Gastroesophageal sphincter (tissue), 4 donors: ENCODE results near the gene ABCA6. TPM values are rescaled to one million over a fixed set of nuclear protein-coding genes. Genes with fewer than 3 reads are reported as not detected.

Experiments used
- ATAC-seq: fragments of 150-250 bp; one replicate; pipeline ENCODE4 v1.9.1; 2016; ENCODE audit warnings: mild to moderate bottlenecking, moderate library complexity
- H3K27ac ChIP-seq, 4 donors: fragments of 200-600 bp; sonication (generic) in 3 of 4; 1 replicate in 3 of 4; 2 replicates in 1 of 4; pipeline ENCODE4 v1.5.1; 2016 to 2019
- H3K27me3 ChIP-seq: fragments of 200-600 bp; sonication (generic); one replicate; pipeline ENCODE4 v1.5.1; 2019
- H3K36me3 ChIP-seq, 2 donors: fragments of 200-600 bp; sonication (generic); one replicate each; pipeline ENCODE4 v1.5.1; 2019; ENCODE audit warnings: control low read depth in 1 of 2
- H3K4me1 ChIP-seq, 3 donors: fragments of 200-600 bp; sonication (generic); 1 replicate in 2 of 3; 2 replicates in 1 of 3; pipeline ENCODE4 v1.5.1; 2016 to 2019; ENCODE audit warnings: control low read depth in 2 of 3
- H3K4me3 ChIP-seq, 2 donors: fragments of 200-600 bp; sonication (generic); one replicate each; pipeline ENCODE4 v1.5.1; 2019; ENCODE audit warnings: mild to moderate bottlenecking in 1 of 2, moderate library complexity in 1 of 2
- H3K9me3 ChIP-seq, 3 donors: fragments of 200-600 bp; sonication (generic); one replicate each; pipeline ENCODE4 v1.5.1; 2017 to 2019; ENCODE audit warnings: control low read depth in 2 of 3
- EP300 ChIP-seq: sonication (generic); formaldehyde crosslinking; IDR thresholded peaks from one replicate; pipeline ENCODE4 v1.6.1; 2017; ENCODE audit warnings: antibody characterized with exemption, mild to moderate bottlenecking
- POLR2A ChIP-seq, 2 donors: fragments of 450-650 bp; IDR thresholded peaks; one replicate each; pipeline ENCODE4 v1.6.1; 2017; ENCODE audit warnings: antibody characterized with exemption in 2 of 2, mild to moderate bottlenecking in 2 of 2, moderate library complexity in 1 of 2
- POLR2AphosphoS5 ChIP-seq: sonication (generic); formaldehyde crosslinking; IDR thresholded peaks from one replicate; pipeline ENCODE4 v1.6.1; 2017; ENCODE audit warnings: antibody characterized with exemption
- WGBS, 2 donors: methylation state at CpG; one replicate each; pipeline ENCODE4 v1.1.5; 2018; ENCODE audit warnings: low coverage in 1 of 2; 5-methylcytosine and 5-hydroxymethylcytosine counted together
- total RNA-seq, 4 donors: library from RNA; depleted of rRNA; stranded (reverse); fragments of >200 nt; gene quantifications; one replicate each; pipeline ENCODE4 v1.1.0, GENCODE V29; 2016
- TF ChIP-seq, protein P1 (sequence below), 4 experiments: fragments of 200-600 bp in 2 of 4; fragments of 450-650 bp in 2 of 4; sonication (generic) in 1 of 4; IDR thresholded peaks; one replicate each; pipeline ENCODE4 v1.5.1; 2017 to 2019; ENCODE audit warnings: antibody characterized with exemption in 4 of 4, mild to moderate bottlenecking in 2 of 4, moderate library complexity in 2 of 4

Gene ABCA6
- total RNA-seq, 4 donors from 2014 or later = 35.8 to 133 (median 71.1) TPM

DNA sequence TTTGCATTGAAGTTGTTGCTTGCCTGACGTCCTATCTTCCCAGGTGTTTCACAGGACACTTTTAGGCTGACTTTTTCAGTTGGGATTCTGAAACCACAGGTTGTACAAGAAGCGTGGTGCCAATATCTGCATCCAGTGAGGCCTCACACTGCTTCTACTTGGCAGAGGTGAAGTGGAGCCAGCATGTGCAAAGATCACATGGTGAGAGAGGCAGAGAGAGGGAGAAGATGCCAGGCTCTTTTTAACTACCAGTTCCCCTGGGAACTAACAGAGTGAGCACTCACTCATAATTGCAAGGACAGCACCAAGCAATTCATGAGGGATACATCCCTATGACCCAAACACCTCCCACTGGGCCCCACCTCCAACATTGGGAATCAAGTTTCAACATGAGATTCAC, 5.8 kb upstream of the ABCA6 start:
- no peaks in the 10 kb centered on the region for H3K27me3 ChIP-seq
- WGBS, 2 donors = 80 to 85% methylated on average over 1 to 2 of the region's 2 CpGs
- no peak for TF ChIP-seq POLR2AphosphoS5
- TF ChIP-seq, protein P1, sequence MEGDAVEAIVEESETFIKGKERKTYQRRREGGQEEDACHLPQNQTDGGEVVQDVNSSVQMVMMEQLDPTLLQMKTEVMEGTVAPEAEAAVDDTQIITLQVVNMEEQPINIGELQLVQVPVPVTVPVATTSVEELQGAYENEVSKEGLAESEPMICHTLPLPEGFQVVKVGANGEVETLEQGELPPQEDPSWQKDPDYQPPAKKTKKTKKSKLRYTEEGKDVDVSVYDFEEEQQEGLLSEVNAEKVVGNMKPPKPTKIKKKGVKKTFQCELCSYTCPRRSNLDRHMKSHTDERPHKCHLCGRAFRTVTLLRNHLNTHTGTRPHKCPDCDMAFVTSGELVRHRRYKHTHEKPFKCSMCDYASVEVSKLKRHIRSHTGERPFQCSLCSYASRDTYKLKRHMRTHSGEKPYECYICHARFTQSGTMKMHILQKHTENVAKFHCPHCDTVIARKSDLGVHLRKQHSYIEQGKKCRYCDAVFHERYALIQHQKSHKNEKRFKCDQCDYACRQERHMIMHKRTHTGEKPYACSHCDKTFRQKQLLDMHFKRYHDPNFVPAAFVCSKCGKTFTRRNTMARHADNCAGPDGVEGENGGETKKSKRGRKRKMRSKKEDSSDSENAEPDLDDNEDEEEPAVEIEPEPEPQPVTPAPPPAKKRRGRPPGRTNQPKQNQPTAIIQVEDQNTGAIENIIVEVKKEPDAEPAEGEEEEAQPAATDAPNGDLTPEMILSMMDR (IDR thresholded peaks at IDR 0.05) = no peak
- no peak for TF ChIP-seq EP300
- no peak for TF ChIP-seq POLR2A (IDR thresholded peaks at IDR 0.05)
- H3K4me3 ChIP-seq = no peak overlapping the region
- no peaks in the 10 kb centered on the region for H3K9me3 ChIP-seq
- no peak overlapping the region for H3K27ac ChIP-seq
- H3K36me3 ChIP-seq = peaks cover 0 to 35% of the 10 kb centered on the region in 2 donors
- no peaks in the 10 kb centered on the region for H3K4me1 ChIP-seq
- no peak for ATAC-seq

DNA sequence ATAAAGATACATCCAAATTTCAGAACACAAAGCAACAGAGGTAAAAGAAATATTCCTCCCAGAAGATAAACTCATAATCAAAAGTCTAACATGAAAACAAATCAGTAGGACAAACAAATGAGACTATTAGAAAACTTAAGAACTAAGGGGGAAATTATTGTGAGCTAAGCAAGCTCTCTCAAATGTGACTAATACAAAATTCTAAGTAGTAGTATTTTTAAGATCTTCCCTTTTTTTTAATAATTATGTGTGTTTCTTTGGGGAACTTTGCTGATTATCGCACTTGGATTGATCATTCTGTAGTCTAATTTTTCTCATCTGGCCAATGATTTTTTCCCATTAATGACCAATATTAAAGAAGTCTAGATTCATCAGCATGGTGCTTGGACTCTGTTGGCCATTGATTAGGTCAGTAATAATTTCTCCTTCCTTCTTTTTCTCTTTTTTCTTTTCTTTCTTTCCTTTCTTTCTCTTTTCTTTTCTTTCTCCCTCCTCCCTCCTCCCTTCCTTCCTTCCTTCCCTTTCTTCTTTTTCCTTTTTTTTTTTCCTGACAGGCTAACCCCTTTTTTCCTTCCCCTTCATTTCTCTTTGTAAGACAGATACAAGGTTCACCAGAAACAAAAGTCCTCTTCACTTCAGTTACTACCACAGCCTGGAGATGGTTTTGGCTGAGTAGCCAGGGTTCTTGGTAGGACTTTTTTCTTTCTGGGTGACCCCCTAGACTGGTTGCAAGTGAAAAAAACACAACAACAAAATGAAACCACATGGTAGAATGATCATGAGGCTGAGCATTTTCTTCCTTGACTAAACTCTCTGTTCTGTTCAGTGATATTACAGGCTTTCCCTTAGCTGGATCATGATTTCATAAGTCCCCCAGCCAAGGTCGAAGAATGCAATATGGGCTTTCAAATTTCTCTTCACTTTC, 2.9 kb upstream of the ABCA6 start:
- Histone ChIP-seq H3K27me3 (no peaks in the 10 kb centered on the region), H3K4me1 (no peaks in the 10 kb centered on the region), H3K9me3 (no peaks in the 10 kb centered on the region), H3K4me3 (no peak overlapping the region), H3K27ac (peak overlapping the region in 2 of 4 donors; percentile 22 to 61), H3K36me3 (peaks cover 0 to 23% of the 10 kb centered on the region in 2 donors)
- WGBS, 2 donors = 82 to 89% methylated on average over 1 to 2 of the region's 2 CpGs
- ATAC-seq = no peak
- no peak for TF ChIP-seq EP300
- TF ChIP-seq, protein P1 (IDR thresholded peaks at IDR 0.05) = no peak
- TF ChIP-seq POLR2A (IDR thresholded peaks at IDR 0.05) = no peak
- TF ChIP-seq POLR2AphosphoS5 = no peak

DNA sequence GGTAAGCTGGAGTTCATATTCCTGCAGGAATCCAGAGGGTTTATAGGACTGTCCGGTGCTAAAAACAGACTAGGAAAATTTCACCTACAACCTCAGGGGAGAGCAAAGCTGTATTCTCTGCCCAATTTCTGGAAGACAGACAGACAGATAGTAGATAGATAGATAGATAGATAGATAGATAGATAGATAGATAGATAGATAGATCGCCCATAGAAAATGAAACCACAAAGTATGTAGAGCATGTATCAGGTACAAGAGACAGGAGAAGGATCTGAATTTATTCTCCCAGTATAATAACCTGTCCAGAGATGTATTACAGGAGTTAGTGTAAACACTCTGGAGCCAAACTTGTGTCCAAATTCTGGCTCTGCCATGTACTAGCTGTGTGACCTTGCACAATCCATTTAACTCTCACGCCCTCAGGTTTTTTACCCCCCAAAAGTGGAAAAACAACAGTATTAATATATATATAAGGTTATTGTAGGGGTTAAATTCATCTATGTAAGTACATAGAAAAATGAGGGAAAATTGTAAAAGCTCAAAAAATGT, 2.1 kb upstream of the ABCA6 start:
- ATAC-seq = peak; percentile 60
- 92% methylated on average over 2 of the region's 3 CpGs for WGBS, 2 donors
- Histone ChIP-seq H3K4me1 (no peaks in the 10 kb centered on the region), H3K9me3 (no peaks in the 10 kb centered on the region), H3K4me3 (no peak overlapping the region), H3K27me3 (no peaks in the 10 kb centered on the region), H3K36me3 (peaks cover 0 to 15% of the 10 kb centered on the region in 2 donors), H3K27ac (peak overlapping the region in 2 of 4 donors; percentile 61 to 66)
- TF ChIP-seq POLR2AphosphoS5 (no peak), POLR2A (IDR thresholded peaks at IDR 0.05) (no peak), EP300 (no peak)
- TF ChIP-seq, protein P1 (IDR thresholded peaks at IDR 0.05) = no peak

DNA sequence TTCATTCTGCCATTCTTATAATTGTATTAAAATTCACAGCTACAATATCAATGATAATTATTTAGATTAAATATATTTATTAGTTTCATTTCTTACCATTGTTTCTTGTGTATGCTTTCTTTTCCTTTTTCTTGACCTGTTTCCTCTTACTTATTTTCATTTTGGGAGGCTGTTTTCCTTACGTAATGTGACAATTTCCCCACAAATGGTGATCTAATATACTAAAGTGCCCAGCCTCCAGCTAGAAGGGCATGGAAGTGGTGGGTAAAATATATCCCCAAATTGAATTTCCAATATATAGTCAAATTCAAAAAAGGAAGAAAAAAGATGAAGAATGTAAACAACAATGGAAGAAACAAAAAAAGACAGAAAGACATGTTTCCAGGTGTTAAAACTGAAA, 1.5 kb upstream of the ABCA6 start:
- 17 to 75% methylated on average over 1 of the region's 1 CpG for WGBS, 2 donors
- no peaks in the 10 kb centered on the region for H3K9me3 ChIP-seq
- H3K4me1 ChIP-seq = no peaks in the 10 kb centered on the region
- no peak for ATAC-seq
- peak overlapping the region in 2 of 4 donors; percentile 61 to 66 for H3K27ac ChIP-seq
- H3K4me3 ChIP-seq = no peak overlapping the region
- TF ChIP-seq EP300 (no peak), POLR2AphosphoS5 (no peak), POLR2A (IDR thresholded peaks at IDR 0.05) (no peak)
- TF ChIP-seq, protein P1 (IDR thresholded peaks at IDR 0.05) = no peak
- peaks cover 0 to 10% of the 10 kb centered on the region in 2 donors for H3K36me3 ChIP-seq
- H3K27me3 ChIP-seq = no peaks in the 10 kb centered on the region
